ENCODE data around the gene FAM118A.
"Not testable (repeated sequence)": the region's sequence is repeated elsewhere in the genome, so short reads cannot be mapped to it uniquely, and the experiment has no call there.

Gene FAM118A

GRCh38 chr22:45359627-45360026 lies 49.9 kb downstream of the FAM118A start:
- in situ Hi-C loops (cut with MboI; ENCODE audit: low sequenced_read_pairs): no loop called here

- in situ Hi-C loops (cut with MboI; ENCODE audit: low sequenced_read_pairs): no loop called here
These were observed 57.0 kb downstream of the FAM118A start for GRCh38 chr22:45366713-45367112.

DNA sequence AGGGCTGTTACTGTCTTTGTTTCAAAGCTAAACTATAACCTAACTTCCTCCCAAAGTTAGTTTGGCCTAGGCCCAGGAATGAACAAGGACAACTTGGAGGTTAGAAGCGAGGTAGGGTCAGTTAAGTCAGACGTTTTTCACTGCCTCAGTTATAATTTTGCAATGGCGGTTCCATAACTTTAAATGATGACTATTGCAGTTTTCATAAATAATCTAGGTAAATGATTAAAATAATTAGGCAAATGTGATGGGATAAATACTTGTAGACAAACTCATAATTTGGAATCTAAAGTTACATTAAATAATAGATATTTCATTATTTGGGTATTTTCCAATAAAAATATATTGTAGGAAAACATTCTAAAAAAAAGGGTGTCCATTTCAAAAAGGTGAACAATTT lies 63.9 kb downstream of the FAM118A start:
- in situ Hi-C loops (cut with MboI; ENCODE audit: low sequenced_read_pairs): not testable (repeated sequence)

DNA sequence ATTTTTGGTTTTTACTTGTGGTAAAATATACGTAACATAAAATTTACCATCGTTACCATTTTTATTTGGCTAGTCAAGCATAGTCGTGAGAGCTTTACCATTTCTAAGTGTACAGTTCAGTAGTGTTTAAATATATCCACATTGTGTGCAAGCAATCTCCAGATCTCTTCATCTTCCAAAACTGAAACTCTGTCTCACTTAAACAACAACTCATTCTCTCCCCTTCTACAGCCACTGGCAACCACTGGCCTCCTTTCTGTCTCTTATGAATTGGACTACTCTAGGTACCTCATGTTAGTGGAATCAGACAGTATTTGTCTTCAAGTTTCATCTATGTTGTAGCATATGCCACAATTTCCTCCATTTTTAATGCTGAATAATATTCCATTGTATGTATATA lies 66.3 kb downstream of the FAM118A start:
- in situ Hi-C loops (cut with MboI; ENCODE audit: low sequenced_read_pairs): no loop called here

GRCh38 chr22:45376703-45377102 lies 67.0 kb downstream of the FAM118A start:
- in situ Hi-C loops (cut with MboI; ENCODE audit: low sequenced_read_pairs): no loop called here

DNA sequence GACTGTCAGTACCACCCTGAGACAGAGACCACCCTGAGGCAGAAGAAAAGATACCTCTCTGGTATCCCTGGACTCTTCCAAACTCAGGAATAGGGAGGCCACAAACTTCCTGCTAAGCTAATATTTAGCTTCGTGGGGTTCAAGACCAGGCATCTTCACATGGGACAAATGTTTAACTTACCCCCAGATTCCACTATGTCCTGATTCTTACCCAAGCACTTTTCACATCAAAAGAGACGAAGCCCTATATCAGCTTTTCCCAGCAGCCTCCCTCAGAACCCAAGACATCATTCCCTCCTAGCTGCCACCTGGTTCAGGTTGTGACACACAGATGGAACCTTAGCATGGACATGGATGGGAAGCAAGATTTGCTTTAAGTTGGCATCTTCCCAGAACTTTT lies 71.6 kb downstream of the FAM118A start:
- in situ Hi-C loops (cut with MboI; ENCODE audit: low sequenced_read_pairs): no loop called here

DNA sequence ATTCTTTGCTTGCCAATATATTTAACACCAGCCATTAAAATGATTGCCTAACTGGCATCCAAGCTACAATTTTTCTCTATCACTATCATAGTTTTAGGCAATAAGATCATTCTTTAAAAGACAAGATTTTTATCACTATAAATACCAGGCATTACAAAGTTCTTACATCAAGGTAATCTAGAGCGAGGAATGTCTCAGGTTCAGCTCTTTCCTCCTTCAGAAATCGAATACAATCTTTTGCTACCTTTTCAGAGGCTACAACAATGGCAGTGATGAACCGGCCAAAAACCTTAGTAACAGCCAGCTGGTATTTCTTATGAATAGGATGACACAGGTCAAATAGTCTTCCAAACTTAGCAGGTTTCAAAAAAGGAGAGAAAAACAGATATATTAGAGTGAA lies 79.8 kb downstream of the FAM118A start:
- in situ Hi-C loops (cut with MboI; ENCODE audit: low sequenced_read_pairs): no loop called here

Data from HL-60/S4 treated with retinoic acid at 250 ng/mL for 4 days and 3 days (cell line).